Natural killer cell treated with Interleukin-12 subunit alpha and Interleukin-12 subunit beta and Interleukin-15 and Interleukin-18, amount 100 ng/mL, for 72 hours (primary cell): Measurements from ENCODE around the gene NBPF1. TPM values are rescaled to one million over a fixed set of nuclear protein-coding genes. Genes with fewer than 3 reads are reported as not detected.
"Not testable (repeated sequence)": the region's sequence is repeated elsewhere in the genome, so short reads cannot be mapped to it uniquely, and the experiment has no call there.

ENCODE experiments used
- ATAC-seq, 2 donors: fragments of 150-1000 bp; cut with Tn5 transposase in 1 of 2; sonication (Bioruptor Pico), chemical (Tn5 transposase) in 1 of 2; 2 replicates each; pipeline ENCODE4 v1.10.0; 2021
- DNase-seq: peaks from one replicate; pipeline ENCODE4 v3.0.0; 2022; ENCODE audit warnings: low spot score
- H3K27ac Mint-ChIP-seq, 2 donors: 1 replicate in 1 of 2; 2 replicates in 1 of 2; pipeline ENCODE4 v1.8.0; 2022; ENCODE audit warnings: mixed read lengths in 2 of 2, mild to moderate bottlenecking in 1 of 2, moderate library complexity in 1 of 2
- H3K27me3 Mint-ChIP-seq, 2 donors: 1 replicate in 1 of 2; 2 replicates in 1 of 2; pipeline ENCODE4 v1.8.0; 2022; ENCODE audit warnings: mixed read lengths in 2 of 2
- H3K36me3 Mint-ChIP-seq: one replicate; pipeline ENCODE4 v1.8.0; 2022; ENCODE audit warnings: mixed read lengths
- H3K4me1 Mint-ChIP-seq, 2 donors: 1 replicate in 1 of 2; 2 replicates in 1 of 2; pipeline ENCODE4 v1.8.0; 2022; ENCODE audit warnings: low read depth in 2 of 2, mixed read lengths in 2 of 2, mild to moderate bottlenecking in 1 of 2
- H3K4me3 Mint-ChIP-seq: one replicate; pipeline ENCODE4 v1.8.0; 2022; ENCODE audit warnings: mixed read lengths
- H3K9me3 Mint-ChIP-seq: 2 replicates; pipeline ENCODE4 v1.8.0; 2022; ENCODE audit warnings: mixed read lengths
- total RNA-seq, 2 donors: library from RNA; stranded (reverse); gene quantifications; one replicate each; pipeline ENCODE4 v1.2.3, GENCODE V29; 2022

The NBPF1 gene
- 10 to 100 TPM in 1 of 2 donors, 1 to 10 TPM in 1; 6.3 to 10.0 TPM for total RNA-seq

DNA sequence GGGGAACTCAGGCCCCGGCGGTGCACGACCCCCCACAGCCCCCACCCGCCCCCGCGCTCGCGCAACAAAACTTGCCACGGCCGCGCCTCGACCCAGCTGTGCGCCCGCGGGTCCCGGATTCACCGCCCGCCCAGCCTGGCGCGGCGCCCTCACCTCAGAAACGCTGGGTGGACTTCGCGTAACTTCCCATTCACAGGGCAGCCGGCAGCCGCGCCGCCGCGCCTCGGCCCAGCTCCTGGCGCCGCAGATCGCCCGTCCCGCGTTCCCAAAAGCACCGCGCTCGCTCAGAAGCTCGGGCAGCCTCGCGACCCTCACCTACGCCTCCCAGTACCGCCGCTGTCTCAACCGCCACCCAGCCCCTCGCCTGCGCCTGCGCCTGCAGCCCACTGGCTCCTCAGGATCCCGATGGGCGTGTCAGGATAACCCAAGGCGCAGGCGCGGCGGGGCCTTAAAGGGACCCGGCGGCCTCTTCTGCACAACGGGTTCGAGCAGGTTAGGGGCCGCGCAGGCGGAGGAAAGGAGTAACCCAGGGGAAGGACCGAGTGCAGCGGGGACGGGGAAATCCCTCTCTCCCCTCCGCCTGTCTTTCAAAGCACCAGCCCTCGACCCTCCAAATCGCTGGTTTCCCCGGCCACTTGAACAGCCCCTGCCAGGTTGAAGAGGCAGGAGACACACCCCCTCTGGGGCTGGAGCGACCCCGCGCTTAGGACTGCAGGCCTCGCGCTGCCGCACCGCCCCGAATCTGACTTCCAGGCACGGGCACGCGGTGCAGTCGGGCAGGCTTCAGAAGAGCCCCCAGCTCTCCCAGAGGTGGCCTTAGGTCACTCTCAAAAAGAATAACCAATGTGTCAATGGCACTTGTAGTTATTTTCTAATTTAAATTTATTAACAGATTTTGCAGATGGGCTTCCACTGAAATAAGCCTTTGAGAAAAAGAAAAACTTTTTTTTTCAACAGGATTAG lies at the start of gene NBPF1:
Gene NBPF1, minus strand, starts transcription at position 380 of the 963 bp plus-strand sequence.
- Mint-ChIP-seq H3K9me3 (no peaks in the 10 kb centered on the region), H3K4me3 (no peak within 1 kb of the TSS), H3K27me3 (no peaks in the 10 kb centered on the region), H3K4me1 (no peaks in the 10 kb centered on the region), H3K36me3 (no peaks in the 10 kb centered on the region), H3K27ac (no peak within 1 kb of the TSS)
- ATAC-seq (peak; percentile 97), DNase-seq (peak; percentile 98)

- not testable (repeated sequence) for H3K27ac Mint-ChIP-seq, DNase-seq, H3K36me3 Mint-ChIP-seq, H3K4me1 Mint-ChIP-seq, H3K27me3 Mint-ChIP-seq, H3K9me3 Mint-ChIP-seq, H3K4me3 Mint-ChIP-seq
- peak in 1 of 2 donors; percentile 49 for ATAC-seq
Measured at GRCh38 chr1:16658234-16658633, 44.9 kb upstream of the NBPF1 start.

DNA sequence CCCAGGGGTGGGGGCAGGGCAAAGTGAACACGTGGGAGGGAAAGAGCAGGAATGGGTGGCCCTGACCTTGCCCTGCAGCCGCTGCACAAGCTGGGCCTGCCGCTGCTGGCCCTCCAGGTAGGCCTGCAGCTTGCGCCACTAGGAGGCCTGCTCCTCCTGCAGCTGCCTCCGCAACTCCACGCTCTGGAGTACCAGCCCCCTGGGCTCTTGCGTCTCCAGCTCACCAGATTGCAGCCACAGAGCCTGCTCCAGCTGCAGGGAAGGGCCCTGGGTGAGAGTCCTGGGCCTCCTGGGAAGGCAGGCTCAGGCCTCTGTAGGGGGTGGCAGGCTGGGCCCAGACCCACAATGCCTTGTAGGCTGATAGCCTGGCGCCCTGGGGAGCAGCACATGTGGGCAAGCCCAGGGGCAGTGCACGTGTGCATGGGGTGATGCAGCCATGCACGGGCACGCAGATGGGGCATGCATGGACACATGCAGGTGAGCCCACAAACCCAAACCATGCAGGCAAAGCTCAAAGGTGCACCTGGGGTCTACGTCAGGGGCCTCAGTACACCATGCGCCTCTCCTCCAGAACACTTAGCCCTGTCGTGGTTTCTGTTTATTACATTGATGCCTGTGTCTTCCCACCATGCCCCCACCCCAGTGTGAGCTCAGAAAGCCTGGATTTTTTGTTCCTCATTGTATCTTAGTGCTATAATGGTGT lies 43.8 kb upstream of the NBPF1 start:
- DNase-seq, H3K9me3 Mint-ChIP-seq, H3K27me3 Mint-ChIP-seq, H3K4me1 Mint-ChIP-seq, H3K27ac Mint-ChIP-seq, H3K36me3 Mint-ChIP-seq, H3K4me3 Mint-ChIP-seq: not testable (repeated sequence)
- ATAC-seq, result peak in 1 of 2 donors; percentile 36

- not testable (repeated sequence) for H3K9me3 Mint-ChIP-seq, DNase-seq, ATAC-seq, H3K27me3 Mint-ChIP-seq, H3K27ac Mint-ChIP-seq, H3K36me3 Mint-ChIP-seq, H3K4me1 Mint-ChIP-seq, H3K4me3 Mint-ChIP-seq
Measured at GRCh38 chr1:16656574-16656973, 43.2 kb upstream of the NBPF1 start.

DNA sequence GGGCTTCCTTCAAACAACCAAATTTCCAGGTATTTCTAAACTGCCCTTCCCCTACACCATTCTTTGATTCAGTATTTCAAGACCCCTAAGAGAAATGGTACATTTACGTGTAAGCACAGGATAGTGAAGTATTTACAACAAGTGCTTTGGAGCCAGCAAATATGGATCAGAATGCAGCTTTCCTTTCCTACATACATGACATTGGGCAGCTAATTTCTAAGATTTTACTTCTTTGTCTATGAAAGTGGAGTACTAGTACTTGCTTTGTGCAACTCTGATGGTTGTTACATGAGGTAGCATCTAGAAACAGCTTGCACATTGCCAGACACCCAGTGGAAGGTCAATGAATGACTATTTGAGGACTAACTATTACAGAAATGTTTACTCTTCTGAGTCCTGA lies 38.2 kb upstream of the NBPF1 start:
- H3K4me3 Mint-ChIP-seq, H3K4me1 Mint-ChIP-seq, H3K9me3 Mint-ChIP-seq, H3K27me3 Mint-ChIP-seq, ATAC-seq, DNase-seq, H3K27ac Mint-ChIP-seq, H3K36me3 Mint-ChIP-seq: not testable (repeated sequence)

GRCh38 chr1:16649960-16650359 lies 36.6 kb upstream of the NBPF1 start:
- H3K4me1 Mint-ChIP-seq, H3K4me3 Mint-ChIP-seq, H3K9me3 Mint-ChIP-seq, H3K27ac Mint-ChIP-seq, ATAC-seq, H3K27me3 Mint-ChIP-seq, H3K36me3 Mint-ChIP-seq: not testable (repeated sequence)
- peak; percentile 55 for DNase-seq

DNA sequence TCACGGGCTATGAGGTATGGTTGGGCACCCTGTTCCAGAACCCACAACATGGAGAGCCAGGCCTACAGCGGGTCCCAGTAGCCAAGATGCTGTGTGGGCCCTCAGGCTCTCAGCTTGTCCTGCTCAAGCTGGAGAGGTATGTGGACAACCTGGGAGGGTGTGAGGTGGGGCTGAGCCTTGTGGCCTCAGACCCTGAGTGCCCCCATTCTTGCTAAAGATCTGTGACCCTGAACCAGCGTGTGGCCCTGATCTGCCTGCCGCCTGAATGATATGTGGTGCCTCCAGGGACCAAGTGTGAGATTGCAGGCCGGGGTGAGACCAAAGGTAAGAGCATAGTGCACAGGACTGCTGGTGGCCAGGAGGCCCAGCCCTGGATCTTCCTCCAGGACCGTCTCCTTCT lies 36.0 kb upstream of the NBPF1 start:
- DNase-seq, result peak; percentile 54
- H3K4me1 Mint-ChIP-seq, H3K4me3 Mint-ChIP-seq, H3K36me3 Mint-ChIP-seq, ATAC-seq, H3K27ac Mint-ChIP-seq, H3K27me3 Mint-ChIP-seq, H3K9me3 Mint-ChIP-seq: not testable (repeated sequence)

DNA sequence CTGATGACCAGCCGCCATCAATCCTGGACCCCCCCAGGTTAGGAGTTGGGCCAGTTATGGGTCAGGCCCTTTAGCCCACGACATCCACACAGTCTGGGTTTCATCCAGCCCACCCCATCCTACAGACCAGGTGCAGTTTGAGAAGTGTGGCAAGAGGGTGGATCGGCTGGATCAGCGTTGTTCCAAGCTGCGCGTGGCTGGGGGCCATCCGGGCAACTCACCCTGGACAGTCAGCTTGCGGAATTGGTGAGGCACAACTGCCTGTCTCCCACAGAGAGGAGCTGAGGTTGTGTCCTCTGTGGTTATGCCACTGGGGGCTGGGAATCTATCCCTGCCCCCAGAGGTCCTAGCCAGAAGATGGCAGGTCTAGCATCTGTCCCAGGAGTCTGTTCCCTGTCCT lies 35.4 kb upstream of the NBPF1 start:
- not testable (repeated sequence) for DNase-seq, H3K4me3 Mint-ChIP-seq, H3K9me3 Mint-ChIP-seq, H3K4me1 Mint-ChIP-seq, H3K36me3 Mint-ChIP-seq, H3K27ac Mint-ChIP-seq, ATAC-seq, H3K27me3 Mint-ChIP-seq

DNA sequence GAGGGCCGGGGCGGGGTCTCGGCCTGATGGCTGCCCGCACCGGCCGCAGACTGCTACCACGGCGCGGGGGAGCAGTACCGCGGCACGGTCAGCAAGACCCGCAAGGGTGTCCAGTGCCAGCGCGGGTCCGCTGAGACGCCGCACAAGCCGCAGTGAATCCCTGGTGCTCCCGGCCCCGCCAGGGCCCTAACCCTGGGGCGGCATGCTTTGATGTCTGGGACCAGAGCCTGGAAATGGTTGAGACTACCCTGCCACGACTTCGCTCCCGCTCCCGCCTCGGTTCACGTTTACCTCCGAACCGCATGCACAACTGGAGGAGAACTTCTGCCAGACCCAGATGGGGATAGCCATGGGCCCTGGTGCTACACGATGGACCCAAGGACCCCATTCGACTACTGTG lies 34.9 kb upstream of the NBPF1 start:
- not testable (repeated sequence) for H3K27me3 Mint-ChIP-seq, H3K4me1 Mint-ChIP-seq, H3K27ac Mint-ChIP-seq, H3K4me3 Mint-ChIP-seq, H3K36me3 Mint-ChIP-seq, ATAC-seq, DNase-seq, H3K9me3 Mint-ChIP-seq

GRCh38 chr1:16647179-16648176 lies 34.1 kb upstream of the NBPF1 start:
- not testable (repeated sequence) for H3K4me3 Mint-ChIP-seq, DNase-seq, H3K9me3 Mint-ChIP-seq, H3K27me3 Mint-ChIP-seq, H3K27ac Mint-ChIP-seq, ATAC-seq, H3K4me1 Mint-ChIP-seq, H3K36me3 Mint-ChIP-seq

DNA sequence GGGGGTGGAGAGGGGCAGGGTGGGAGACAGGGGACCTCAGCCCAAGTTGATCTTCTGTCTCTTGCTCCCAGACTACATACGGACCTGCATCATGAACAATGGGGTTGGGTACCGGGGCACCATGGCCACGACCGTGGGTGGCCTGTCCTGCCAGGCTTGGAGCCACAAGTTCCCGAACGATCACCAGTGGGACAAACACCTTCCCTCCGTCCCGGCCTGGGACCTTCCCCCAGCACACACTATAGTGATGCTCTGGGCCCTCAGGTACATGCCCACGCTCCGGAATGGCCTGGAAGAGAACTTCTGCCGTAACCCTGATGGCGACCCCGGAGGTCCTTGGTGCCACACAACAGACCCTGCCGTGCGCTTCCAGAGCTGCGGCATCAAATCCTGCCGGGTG lies 33.4 kb upstream of the NBPF1 start:
- H3K27me3 Mint-ChIP-seq, ATAC-seq, H3K4me3 Mint-ChIP-seq, DNase-seq, H3K9me3 Mint-ChIP-seq, H3K4me1 Mint-ChIP-seq, H3K27ac Mint-ChIP-seq, H3K36me3 Mint-ChIP-seq: not testable (repeated sequence)

GRCh38 chr1:16646061-16646664 lies 32.8 kb upstream of the NBPF1 start:
- H3K4me3 Mint-ChIP-seq, DNase-seq, ATAC-seq, H3K27ac Mint-ChIP-seq, H3K27me3 Mint-ChIP-seq, H3K9me3 Mint-ChIP-seq, H3K36me3 Mint-ChIP-seq, H3K4me1 Mint-ChIP-seq: not testable (repeated sequence)
